Measurements from ENCODE around the gene MERTK.
A peak's percentile ranks its signal among the peaks of the same experiment; 100 is the strongest.
"Not testable (repeated sequence)": the region's sequence is repeated elsewhere in the genome, so short reads cannot be mapped to it uniquely, and the experiment has no call there.

The MERTK gene

DNA sequence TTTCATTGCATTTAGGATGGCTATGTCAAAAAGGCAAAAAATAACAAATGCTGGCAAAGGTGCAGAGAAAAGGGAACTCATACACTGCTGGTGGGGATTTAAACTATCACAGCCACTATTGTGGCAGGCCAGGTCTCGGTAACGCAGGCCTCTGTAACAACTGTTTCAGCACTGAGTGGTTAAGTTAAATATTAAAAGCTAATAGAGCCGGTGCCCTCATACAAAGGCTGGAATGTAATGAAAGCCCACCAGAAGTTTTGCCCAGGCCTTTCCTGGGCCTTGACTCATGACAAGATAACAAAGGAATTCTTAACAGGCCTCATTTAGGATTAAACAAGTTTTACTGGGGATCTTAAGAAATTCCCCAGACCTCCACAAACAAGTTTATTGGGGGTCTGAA lies 10.7 kb downstream of the MERTK start:
- H3K4me3 ChIP-seq (ENCODE audit: low read depth in 1 of 5, low read length in 5 of 5), result no peak overlapping the region
- no peaks in the 10 kb centered on the region for H3K27me3 ChIP-seq (ENCODE audit: control insufficient read depth in 5 of 5, insufficient read depth in 4 of 5, low read length in 5 of 5)
- peaks cover 4 to 38% (median 7%) of the 10 kb centered on the region in 5 donors for H3K4me1 ChIP-seq (ENCODE audit: control insufficient read depth in 5 of 5, insufficient read depth in 5 of 5, low read length in 5 of 5)
- H3K27ac ChIP-seq (ENCODE audit: low read depth, low read length), result no peak overlapping the region
- no peak overlapping the region for H3K9ac ChIP-seq (ENCODE audit: low read length in 5 of 5)
- H3K36me3 ChIP-seq (ENCODE audit: control insufficient read depth in 5 of 5, insufficient read depth in 5 of 5, low read length in 5 of 5), result no peaks in the 10 kb centered on the region
- H3K9me3 ChIP-seq (ENCODE audit: control insufficient read depth in 5 of 5, low read length in 5 of 5), result no peaks in the 10 kb centered on the region

- H3K27me3 ChIP-seq (ENCODE audit: control insufficient read depth in 5 of 5, insufficient read depth in 4 of 5, low read length in 5 of 5); H3K36me3 ChIP-seq (ENCODE audit: control insufficient read depth in 5 of 5, insufficient read depth in 5 of 5, low read length in 5 of 5); H3K9me3 ChIP-seq (ENCODE audit: control insufficient read depth in 5 of 5, low read length in 5 of 5); H3K27ac ChIP-seq (ENCODE audit: low read depth, low read length); H3K4me3 ChIP-seq (ENCODE audit: low read depth in 1 of 5, low read length in 5 of 5); H3K9ac ChIP-seq (ENCODE audit: low read length in 5 of 5): not testable (repeated sequence)
- peaks cover 4 to 33% (median 5%) of the 10 kb centered on the region in 5 donors for H3K4me1 ChIP-seq (ENCODE audit: control insufficient read depth in 5 of 5, insufficient read depth in 5 of 5, low read length in 5 of 5)
These were observed 11.6 kb downstream of the MERTK start for GRCh38 chr2:111909997-111910396.

GRCh38 chr2:111910609-111911277 lies 12.3 kb downstream of the MERTK start:
- Histone ChIP-seq H3K9ac (ENCODE audit: low read length in 5 of 5) (no peak overlapping the region), H3K9me3 (ENCODE audit: control insufficient read depth in 5 of 5, low read length in 5 of 5) (no peaks in the 10 kb centered on the region), H3K27me3 (ENCODE audit: control insufficient read depth in 5 of 5, insufficient read depth in 4 of 5, low read length in 5 of 5) (no peaks in the 10 kb centered on the region), H3K27ac (ENCODE audit: low read depth, low read length) (no peak overlapping the region), H3K4me3 (ENCODE audit: low read depth in 1 of 5, low read length in 5 of 5) (no peak overlapping the region), H3K4me1 (ENCODE audit: control insufficient read depth in 5 of 5, insufficient read depth in 5 of 5, low read length in 5 of 5) (peaks cover 4 to 30% (median 5%) of the 10 kb centered on the region in 5 donors), H3K36me3 (ENCODE audit: control insufficient read depth in 5 of 5, insufficient read depth in 5 of 5, low read length in 5 of 5) (no peaks in the 10 kb centered on the region)

- not testable (repeated sequence) for H3K4me3 ChIP-seq (ENCODE audit: low read depth in 1 of 5, low read length in 5 of 5); H3K36me3 ChIP-seq (ENCODE audit: control insufficient read depth in 5 of 5, insufficient read depth in 5 of 5, low read length in 5 of 5); H3K27me3 ChIP-seq (ENCODE audit: control insufficient read depth in 5 of 5, insufficient read depth in 4 of 5, low read length in 5 of 5); H3K9ac ChIP-seq (ENCODE audit: low read length in 5 of 5); H3K9me3 ChIP-seq (ENCODE audit: control insufficient read depth in 5 of 5, low read length in 5 of 5); H3K27ac ChIP-seq (ENCODE audit: low read depth, low read length)
- peaks cover under 1 to 23% (median 4%) of the 10 kb centered on the region in 5 donors for H3K4me1 ChIP-seq (ENCODE audit: control insufficient read depth in 5 of 5, insufficient read depth in 5 of 5, low read length in 5 of 5)
These were observed 13.0 kb downstream of the MERTK start for GRCh38 chr2:111911295-111911977.

DNA sequence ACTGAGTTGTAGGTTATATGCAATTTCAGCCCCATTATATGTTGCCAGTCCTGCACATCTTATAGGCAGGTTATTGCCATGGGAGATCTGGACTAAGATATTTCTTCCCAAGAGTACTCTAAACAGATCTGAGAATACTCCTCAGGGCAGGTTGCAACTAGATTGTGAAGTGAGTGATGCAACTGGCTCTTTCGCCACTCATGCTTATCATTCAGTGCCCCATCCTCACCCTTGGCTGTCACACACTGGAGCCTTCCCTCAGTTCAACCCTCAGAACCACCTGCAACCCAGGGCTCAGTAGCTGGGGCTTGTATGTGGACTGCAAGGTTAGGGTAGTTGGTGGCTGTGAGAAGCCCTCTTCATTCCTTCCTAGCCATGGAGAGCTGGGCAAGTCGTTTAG lies 14.1 kb downstream of the MERTK start:
- no peaks in the 10 kb centered on the region for H3K36me3 ChIP-seq (ENCODE audit: control insufficient read depth in 5 of 5, insufficient read depth in 5 of 5, low read length in 5 of 5)
- no peaks in the 10 kb centered on the region for H3K9me3 ChIP-seq (ENCODE audit: control insufficient read depth in 5 of 5, low read length in 5 of 5)
- H3K27ac ChIP-seq (ENCODE audit: low read depth, low read length), result no peak overlapping the region
- H3K4me1 ChIP-seq (ENCODE audit: control insufficient read depth in 5 of 5, insufficient read depth in 5 of 5, low read length in 5 of 5), result peaks cover 0 to 15% (median 4%) of the 10 kb centered on the region in 5 donors
- no peak overlapping the region for H3K4me3 ChIP-seq (ENCODE audit: low read depth in 1 of 5, low read length in 5 of 5)
- H3K9ac ChIP-seq (ENCODE audit: low read length in 5 of 5), result no peak overlapping the region
- H3K27me3 ChIP-seq (ENCODE audit: control insufficient read depth in 5 of 5, insufficient read depth in 4 of 5, low read length in 5 of 5), result no peaks in the 10 kb centered on the region

DNA sequence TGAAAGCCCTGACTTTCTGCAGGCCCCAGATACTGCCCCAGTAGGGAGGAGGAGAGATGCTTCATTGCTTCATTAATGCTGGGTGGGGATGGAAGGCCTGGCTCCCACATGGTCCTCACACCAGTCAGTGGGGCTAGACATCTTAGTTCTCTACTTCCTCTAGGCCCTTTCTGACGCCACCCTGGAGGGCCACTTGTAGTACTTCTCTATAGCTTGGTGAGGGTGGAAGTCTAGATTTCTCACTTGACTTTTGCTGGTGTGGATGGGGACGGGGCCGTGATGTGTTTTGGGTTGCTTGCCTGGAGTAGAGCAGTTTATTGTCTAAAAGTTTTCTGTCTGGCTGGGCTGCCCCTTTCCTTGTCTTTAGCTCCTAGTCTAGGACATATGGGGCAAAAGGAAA lies 18.7 kb downstream of the MERTK start:
- H3K36me3 ChIP-seq (ENCODE audit: control insufficient read depth in 5 of 5, insufficient read depth in 5 of 5, low read length in 5 of 5), result no peaks in the 10 kb centered on the region
- H3K27me3 ChIP-seq (ENCODE audit: control insufficient read depth in 5 of 5, insufficient read depth in 4 of 5, low read length in 5 of 5), result no peaks in the 10 kb centered on the region
- no peaks in the 10 kb centered on the region for H3K9me3 ChIP-seq (ENCODE audit: control insufficient read depth in 5 of 5, low read length in 5 of 5)
- no peak overlapping the region for H3K4me3 ChIP-seq (ENCODE audit: low read depth in 1 of 5, low read length in 5 of 5)
- no peak overlapping the region for H3K9ac ChIP-seq (ENCODE audit: low read length in 5 of 5)
- peaks cover 3 to 18% (median 16%) of the 10 kb centered on the region in 5 donors for H3K4me1 ChIP-seq (ENCODE audit: control insufficient read depth in 5 of 5, insufficient read depth in 5 of 5, low read length in 5 of 5)
- H3K27ac ChIP-seq (ENCODE audit: low read depth, low read length), result no peak overlapping the region

DNA sequence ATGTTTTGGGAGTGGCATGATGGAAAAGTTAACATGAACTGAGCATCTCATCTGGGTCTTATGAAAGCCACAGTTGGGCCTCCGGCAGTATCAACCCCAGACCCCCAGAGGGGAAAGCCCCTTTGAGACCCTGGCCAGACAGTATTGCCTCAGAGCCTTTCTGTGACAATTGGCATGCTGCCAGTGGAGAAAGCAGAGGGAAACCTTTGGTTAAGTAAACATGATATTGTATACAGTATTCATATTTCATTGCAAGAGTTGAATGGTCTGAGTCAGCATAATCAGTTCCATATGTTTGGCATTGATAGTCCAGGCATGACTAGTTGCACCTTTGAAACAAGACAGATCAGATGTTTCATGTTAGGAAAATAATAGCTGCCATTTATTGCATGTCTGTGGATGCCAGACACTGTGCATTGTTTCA lies 20.0 kb downstream of the MERTK start:
- Histone ChIP-seq H3K4me3 (ENCODE audit: low read depth in 1 of 5, low read length in 5 of 5) (no peak overlapping the region), H3K9me3 (ENCODE audit: control insufficient read depth in 5 of 5, low read length in 5 of 5) (no peaks in the 10 kb centered on the region), H3K27me3 (ENCODE audit: control insufficient read depth in 5 of 5, insufficient read depth in 4 of 5, low read length in 5 of 5) (no peaks in the 10 kb centered on the region), H3K4me1 (ENCODE audit: control insufficient read depth in 5 of 5, insufficient read depth in 5 of 5, low read length in 5 of 5) (peaks cover 3 to 18% (median 14%) of the 10 kb centered on the region in 5 donors), H3K36me3 (ENCODE audit: control insufficient read depth in 5 of 5, insufficient read depth in 5 of 5, low read length in 5 of 5) (peaks cover 0 to 3% (median 0%) of the 10 kb centered on the region in 5 donors), H3K9ac (ENCODE audit: low read length in 5 of 5) (no peak overlapping the region), H3K27ac (ENCODE audit: low read depth, low read length) (no peak overlapping the region)

DNA sequence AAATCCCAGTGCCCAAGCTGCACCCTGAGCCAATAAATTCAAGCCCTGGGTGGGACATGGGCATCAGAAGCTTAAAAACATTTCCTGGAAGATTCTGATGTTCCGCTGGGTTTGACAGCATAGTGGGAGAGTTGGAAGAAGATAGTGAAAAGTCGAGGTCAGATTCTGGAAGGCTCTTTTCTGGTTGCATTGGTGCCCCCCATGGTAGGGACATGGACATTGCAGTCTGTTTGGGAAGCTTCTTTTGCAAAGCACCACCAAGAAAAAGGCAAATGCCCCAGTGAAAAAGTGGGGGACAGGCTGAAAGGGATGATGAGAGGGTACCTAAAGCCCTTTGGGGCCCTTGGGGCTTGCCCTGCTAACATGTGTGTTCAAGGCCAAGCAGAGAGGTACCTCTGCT lies 21.0 kb downstream of the MERTK start:
- Histone ChIP-seq H3K9me3 (ENCODE audit: control insufficient read depth in 5 of 5, low read length in 5 of 5) (no peaks in the 10 kb centered on the region), H3K36me3 (ENCODE audit: control insufficient read depth in 5 of 5, insufficient read depth in 5 of 5, low read length in 5 of 5) (peaks cover 0 to 3% (median 0%) of the 10 kb centered on the region in 5 donors), H3K9ac (ENCODE audit: low read length in 5 of 5) (no peak overlapping the region), H3K4me1 (ENCODE audit: control insufficient read depth in 5 of 5, insufficient read depth in 5 of 5, low read length in 5 of 5) (peaks cover 3 to 21% (median 14%) of the 10 kb centered on the region in 5 donors), H3K4me3 (ENCODE audit: low read depth in 1 of 5, low read length in 5 of 5) (no peak overlapping the region), H3K27ac (ENCODE audit: low read depth, low read length) (no peak overlapping the region), H3K27me3 (ENCODE audit: control insufficient read depth in 5 of 5, insufficient read depth in 4 of 5, low read length in 5 of 5) (no peaks in the 10 kb centered on the region)

GRCh38 chr2:111919794-111920608 lies 21.6 kb downstream of the MERTK start:
- H3K36me3 ChIP-seq (ENCODE audit: control insufficient read depth in 5 of 5, insufficient read depth in 5 of 5, low read length in 5 of 5), result peaks cover 0 to 3% (median 0%) of the 10 kb centered on the region in 5 donors
- no peak overlapping the region for H3K9ac ChIP-seq (ENCODE audit: low read length in 5 of 5)
- no peaks in the 10 kb centered on the region for H3K9me3 ChIP-seq (ENCODE audit: control insufficient read depth in 5 of 5, low read length in 5 of 5)
- peaks cover 3 to 21% (median 14%) of the 10 kb centered on the region in 5 donors for H3K4me1 ChIP-seq (ENCODE audit: control insufficient read depth in 5 of 5, insufficient read depth in 5 of 5, low read length in 5 of 5)
- H3K27ac ChIP-seq (ENCODE audit: low read depth, low read length), result no peak overlapping the region
- no peaks in the 10 kb centered on the region for H3K27me3 ChIP-seq (ENCODE audit: control insufficient read depth in 5 of 5, insufficient read depth in 4 of 5, low read length in 5 of 5)
- peak overlapping the region in 1 of 5 donors; percentile 1 for H3K4me3 ChIP-seq (ENCODE audit: low read depth in 1 of 5, low read length in 5 of 5)
